SHP77 treated with DMSO at 0.1 percent for 48 hours (cell line): ENCODE results near the gene SFSWAP.
"Not testable (repeated sequence)": the region's sequence is repeated elsewhere in the genome, so short reads cannot be mapped to it uniquely, and the experiment has no call there.

ENCODE experiments used
- DNase-seq: peaks from one replicate; lab custom pipeline; 2025; lab: John Stamatoyannopoulos, UW

SFSWAP gene

GRCh38 chr12:131793243-131794022, 82.5 kb downstream of the SFSWAP start:
- no peak for DNase-seq

GRCh38 chr12:131794061-131794460, 83.2 kb downstream of the SFSWAP start:
- no peak for DNase-seq

- no peak for DNase-seq
Observed at GRCh38 chr12:131794573-131794972, 83.7 kb downstream of the SFSWAP start.

DNA sequence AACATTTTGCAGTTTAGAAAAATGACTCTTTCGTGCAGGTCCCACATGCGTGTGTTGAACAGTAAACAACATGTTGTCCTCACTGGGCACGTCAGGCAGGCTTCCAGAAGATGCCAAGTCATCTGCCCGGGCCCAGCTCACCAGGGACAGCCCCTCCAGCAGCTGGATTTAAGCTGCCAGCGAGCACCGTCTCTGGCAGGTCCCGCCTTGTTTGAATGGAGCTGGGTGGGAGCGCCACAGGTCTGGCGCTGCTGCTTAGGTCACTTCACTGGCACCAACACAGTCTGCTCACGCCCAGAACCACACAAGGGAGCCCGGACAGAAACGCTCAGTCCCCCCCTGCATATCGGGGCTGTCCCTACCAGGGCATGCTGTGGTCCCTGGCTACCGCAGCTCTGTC, 84.2 kb downstream of the SFSWAP start:
- DNase-seq: no peak

DNA sequence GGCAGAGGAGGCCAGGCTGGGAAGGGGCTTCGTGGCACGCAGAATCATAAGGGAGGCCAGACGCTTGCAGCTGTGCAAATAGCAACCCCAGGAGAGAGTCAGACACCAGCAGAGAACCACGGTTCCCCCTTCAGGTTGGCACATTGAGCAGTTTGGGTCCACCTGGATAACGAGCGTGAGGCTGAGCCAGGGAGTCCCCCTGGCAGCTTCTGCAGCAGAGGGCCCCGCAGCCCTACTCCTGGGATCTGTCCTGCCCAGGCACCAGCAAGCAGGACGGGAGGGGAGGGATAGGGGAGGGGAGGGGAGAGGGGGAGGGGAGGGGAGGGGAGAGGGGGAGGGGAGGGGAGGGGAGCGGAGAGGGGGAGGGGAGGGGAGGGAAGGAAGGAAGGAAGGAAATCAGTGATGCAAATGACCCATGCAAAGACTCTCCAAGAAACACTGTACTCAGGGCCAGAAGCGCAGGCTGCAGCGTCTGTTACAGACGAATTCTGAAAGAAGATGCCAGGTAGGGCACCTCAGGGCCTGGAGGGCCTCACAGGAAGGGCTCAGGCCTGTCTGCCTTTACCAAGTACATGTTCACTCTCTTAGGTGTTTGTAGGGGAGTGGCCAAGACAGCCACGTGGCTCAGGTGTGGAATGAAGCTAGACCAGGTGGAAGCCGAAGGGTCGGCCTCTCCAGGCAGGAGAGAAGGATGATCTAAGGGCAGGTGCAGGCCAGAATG, 85.0 kb downstream of the SFSWAP start:
- DNase-seq: peak; percentile 47

GRCh38 chr12:131796411-131796736, 85.5 kb downstream of the SFSWAP start:
- no peak for DNase-seq

- no peak for DNase-seq
Observed at GRCh38 chr12:131796754-131797587, 86.1 kb downstream of the SFSWAP start.

DNA sequence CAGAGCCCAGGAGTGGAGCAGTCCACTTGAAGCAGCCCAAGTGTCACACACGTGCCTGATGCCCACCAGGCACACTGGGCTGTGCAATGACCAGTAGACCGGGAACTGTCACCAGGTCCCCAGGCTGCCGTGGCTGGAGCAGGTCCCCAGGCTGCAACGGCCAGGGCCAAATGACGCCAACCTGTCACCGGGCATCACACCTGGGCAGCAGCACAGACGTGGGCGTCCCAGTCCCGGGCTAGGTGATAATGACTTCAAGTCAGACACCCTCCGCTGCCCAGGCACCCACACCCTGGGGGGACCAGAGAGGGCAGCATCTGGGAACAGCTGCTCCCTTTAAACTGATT, 86.7 kb downstream of the SFSWAP start:
- DNase-seq: no peak

DNA sequence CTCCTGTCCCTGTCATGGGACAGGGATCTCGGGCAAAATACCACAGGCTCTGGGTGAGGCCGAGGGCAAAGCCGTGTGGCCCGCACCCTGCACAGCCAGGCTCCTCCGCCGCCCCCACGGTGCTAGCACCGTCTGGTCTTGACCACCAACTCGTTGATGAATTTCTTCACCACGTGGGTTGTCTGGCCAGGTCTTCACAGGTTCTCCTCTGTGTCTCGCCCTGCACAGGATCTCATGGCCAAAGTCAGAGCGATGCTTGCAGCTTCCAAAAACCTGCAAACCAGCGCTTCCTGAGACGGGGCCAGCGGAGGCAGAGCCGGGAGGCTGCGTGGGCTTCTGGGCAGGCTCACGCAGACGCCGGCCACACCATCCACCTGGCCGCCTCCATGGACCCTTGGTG, 88.3 kb downstream of the SFSWAP start:
- DNase-seq: no peak

DNA sequence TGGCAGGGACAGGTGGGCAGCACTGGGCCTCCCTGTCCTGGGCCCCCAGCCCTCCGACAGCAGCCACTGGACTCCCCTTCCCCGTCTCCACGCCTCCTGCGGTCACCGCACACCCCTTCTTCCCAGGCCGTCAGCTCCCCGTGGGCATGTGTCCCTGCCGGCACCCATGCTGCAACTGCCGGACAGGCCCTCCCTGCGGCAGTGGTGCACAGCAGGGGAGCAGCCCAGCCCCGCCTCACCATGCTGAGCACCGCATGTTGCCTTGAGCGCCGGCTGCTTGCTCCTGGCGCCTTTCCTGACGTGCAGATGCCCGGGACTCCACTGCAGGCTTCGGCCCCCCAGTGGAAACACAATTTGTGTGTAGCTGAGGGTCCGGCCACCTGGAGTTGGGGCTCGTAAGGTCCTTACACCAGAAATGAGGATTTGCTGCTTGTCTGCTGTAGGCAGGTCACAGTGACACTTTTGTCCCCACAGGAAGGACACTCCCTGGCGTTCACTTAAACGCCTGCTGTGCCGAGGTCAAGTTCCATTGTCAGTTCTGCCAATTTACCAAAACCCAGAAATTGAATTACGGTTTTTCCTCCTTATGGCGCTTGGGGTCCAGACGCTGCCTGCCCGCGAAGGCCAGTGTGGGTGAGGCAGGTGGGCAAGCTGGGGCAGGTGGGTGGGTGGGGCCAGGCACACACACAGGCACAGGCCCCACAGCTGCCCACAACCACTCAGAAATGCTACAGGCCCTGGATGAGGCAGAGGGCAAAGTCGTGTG, 89.1 kb downstream of the SFSWAP start:
- no peak for DNase-seq

DNA sequence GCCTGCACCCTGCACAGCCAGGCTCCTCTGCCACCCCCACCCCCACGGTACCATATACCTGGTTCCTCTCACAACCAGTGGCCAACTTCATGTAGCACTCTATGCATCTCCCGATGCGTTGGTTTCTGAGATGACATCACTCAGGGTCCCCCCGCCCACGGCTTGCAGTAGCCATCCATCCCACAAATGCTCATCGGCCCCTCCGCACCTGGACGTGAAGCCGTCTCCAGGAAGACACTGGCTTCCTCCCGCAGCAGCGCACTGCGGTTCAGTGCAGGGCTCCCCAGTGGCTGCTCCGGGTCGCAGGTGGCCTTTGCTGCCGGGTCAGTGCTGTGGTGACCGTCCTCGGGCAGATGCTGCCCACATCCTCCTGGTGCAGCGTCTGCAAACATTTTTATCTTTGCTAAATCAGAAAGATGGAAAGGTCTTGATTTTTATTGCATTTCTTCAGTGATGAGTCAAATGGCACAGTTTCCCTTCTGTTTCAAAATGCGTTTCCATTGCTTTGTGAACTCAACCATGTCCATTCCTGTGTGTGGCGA, 89.8 kb downstream of the SFSWAP start:
- no peak for DNase-seq

DNA sequence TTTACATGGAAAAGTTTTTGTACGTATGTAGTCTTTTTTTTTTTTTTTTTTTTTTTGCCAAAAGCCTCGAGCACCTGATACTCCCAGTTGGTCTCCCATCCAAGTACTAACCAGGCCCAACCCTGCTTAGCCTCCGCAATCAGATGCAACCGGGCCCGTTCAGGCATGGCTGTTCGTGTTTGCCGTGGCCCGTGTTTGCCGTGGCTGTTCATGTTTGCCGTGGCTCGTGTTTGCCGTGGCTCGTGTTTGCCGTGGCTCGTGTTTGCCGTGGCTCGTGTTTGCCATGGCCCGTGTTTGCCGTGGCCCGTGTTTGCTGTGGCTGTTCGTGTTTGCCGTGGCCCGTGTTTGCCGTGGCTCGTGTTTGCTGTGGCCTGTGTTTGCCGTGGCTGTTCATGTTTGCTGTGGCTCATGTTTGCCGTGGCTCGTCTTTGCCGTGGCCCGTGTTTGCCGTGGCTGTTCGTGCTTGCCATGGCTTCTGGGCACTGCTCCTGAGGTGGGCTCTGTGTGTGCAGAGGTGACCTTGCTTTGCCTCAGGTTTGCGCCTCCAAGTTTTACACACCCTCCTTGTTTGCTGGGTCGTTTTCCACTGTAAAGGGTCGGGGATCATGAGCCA, 90.5 kb downstream of the SFSWAP start:
- no peak for DNase-seq

DNA sequence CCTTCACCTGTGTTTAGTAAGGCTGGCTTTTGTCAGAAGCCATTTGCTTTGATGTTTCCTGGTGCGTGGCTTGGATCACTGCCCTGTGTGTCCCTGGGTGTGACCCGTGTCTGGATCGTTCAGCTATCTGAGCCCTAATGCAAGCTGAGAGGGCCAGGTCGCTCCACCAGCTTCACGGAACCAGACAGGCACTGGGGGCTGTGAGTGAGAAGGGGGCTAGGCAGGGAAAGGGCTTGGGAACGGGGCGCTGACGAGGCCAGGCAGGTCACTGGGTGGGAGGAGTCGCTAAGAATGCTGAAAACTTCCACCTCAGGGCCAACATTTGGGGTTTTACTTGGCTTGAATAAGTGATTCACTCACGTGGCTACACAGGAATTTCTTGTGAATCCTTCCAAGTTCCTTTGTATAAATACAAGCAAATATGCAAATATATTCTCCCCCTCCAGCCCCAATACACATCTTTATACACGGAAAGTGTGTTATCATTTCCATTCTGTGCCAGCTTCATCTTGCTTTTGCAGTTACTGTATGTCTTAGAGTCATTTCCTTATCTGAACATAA, 93.2 kb downstream of the SFSWAP start:
- DNase-seq: no peak

DNA sequence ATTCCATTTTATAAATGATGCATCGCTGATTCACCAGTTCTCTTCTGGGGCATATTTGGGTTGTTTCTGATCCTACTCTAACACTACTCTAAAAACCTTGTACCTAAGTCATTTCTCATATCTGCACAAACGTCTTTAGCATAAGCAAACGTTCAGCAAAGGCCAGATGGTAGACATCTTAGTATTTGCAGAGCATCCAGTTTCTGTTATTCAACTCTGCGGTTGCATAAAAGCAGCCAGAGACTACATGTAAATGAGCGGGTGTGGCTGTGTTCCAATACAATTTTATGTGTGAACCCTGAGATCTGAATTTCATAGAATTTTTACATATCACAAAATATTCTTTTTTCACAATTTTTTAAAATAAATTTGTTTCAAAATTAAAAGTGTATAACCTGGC, 94.5 kb downstream of the SFSWAP start:
- DNase-seq: no peak

- DNase-seq: no peak
Observed at GRCh38 chr12:131806674-131807073, 95.8 kb downstream of the SFSWAP start.

DNA sequence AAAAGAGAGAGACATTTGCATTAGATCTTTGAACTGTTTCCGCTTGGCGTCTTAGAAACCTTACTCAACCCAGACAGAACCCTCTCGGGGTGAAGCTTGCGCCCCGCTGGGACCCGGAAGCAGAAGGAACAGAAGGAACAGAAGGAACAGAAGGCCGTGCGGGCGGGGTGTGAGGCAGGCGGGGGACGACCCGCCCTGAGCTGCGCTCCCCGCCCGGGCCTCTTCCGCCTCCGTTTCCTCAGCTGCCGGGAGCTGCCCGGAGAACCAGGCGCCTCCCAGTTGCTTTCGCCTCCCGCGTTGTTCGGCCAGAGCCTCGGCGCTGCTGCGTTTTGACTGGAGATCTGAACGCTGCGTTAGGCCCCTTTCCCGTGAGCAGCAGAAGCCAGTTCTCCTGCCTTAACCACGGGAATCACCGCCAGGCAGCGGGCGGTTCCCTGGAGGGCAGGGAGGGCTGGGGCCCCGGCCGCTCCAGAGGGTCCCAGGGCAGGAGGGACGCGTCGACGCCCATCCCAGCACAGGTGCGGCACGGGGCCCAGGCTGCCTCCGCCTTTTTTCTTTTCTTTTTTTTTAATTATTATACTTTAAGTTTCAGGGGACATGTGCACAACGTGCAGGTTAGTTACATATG, 98.0 kb downstream of the SFSWAP start:
- DNase-seq: no peak

GRCh38 chr12:131809476-131810254, 98.8 kb downstream of the SFSWAP start:
- DNase-seq: not testable (repeated sequence)

GRCh38 chr12:131810726-131811125, 99.8 kb downstream of the SFSWAP start:
- DNase-seq: no peak

- no peak for DNase-seq
Observed at GRCh38 chr12:131815131-131815530, 104.2 kb downstream of the SFSWAP start.

DNA sequence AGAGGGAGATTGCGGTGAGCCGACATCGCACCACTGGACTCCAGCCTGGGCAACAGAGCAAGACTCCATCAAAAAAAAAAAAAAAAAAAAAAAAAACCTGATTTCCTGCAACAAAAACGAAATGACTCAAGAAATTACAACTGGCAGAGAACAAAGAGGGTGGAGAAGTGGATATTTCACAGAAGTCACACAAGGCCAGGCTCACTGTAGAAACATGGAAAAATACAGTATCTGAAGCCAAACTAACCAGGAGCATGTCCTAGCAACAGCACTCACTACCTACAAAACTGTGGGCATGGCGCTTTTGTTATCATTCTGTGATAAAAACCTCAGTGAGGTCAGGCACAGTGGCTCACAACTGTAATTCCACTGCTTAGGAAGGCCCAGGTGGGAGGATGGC, 105.6 kb downstream of the SFSWAP start:
- DNase-seq: no peak
